NCI-H69 (cell line): ENCODE data around the gene XRCC4.
A peak's percentile ranks its signal among the peaks of the same experiment; 100 is the strongest.
"Not testable (repeated sequence)": the region's sequence is repeated elsewhere in the genome, so short reads cannot be mapped to it uniquely, and the experiment has no call there.

Experiments used
- DNase-seq: peaks from one replicate; lab custom pipeline; 2025; lab: John Stamatoyannopoulos, UW

Gene XRCC4

DNA sequence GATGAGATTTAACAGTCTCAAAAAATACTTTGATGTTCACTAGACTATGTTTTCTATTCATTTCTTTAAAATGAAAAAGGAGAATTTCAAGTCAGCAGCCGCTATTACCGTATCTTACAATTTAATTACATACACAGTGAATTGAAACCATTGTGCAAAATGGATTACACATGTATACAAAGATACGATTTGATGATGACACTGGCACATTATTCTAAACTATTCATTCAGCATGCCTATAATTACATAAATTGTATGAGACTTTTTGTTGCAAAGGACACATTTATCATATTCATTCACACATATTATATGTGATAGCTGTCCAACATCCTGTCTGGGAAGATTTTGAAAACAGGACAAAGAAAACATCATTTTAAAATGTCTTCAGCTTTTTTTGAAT is 275.9 kb downstream of the XRCC4 start:
- peak; percentile 15 for DNase-seq

DNA sequence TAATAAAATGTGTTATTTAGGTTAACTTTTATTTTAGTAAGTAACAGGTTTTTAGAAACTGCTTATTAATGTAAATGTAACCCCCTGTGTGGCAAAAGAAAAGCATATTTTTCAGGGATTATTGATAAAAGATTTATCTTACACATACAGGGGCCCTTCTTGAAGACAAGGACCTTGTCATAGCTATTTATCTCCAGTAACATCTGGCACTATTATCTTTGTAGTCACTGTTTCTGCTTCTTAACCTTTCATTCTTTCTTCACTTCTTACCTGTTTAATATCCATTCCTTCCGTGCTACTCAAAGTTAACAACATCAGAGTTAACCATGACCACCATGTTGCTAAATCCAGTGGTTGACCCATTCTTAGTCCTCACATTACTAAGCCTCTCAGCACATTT is 276.4 kb downstream of the XRCC4 start:
- no peak for DNase-seq

DNA sequence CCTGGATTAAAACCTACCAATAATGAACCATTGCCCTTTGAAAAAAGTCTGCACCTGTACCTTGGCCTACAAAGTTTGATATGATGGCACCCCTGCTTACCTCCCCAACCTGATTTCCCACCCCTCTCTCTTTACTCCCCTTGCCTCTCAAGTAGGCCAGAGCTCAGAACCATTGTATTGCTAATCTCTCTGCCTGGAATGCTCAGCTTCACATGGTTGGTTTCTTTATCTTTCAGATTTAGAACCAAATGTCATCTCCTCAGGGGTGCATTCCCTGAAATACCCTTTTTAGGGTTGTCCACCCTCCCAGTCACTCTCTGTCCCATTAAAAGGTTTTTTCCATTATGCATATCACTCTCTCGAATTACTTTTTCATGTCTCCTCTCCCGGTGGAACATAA is 277.6 kb downstream of the XRCC4 start:
- no peak for DNase-seq

DNA sequence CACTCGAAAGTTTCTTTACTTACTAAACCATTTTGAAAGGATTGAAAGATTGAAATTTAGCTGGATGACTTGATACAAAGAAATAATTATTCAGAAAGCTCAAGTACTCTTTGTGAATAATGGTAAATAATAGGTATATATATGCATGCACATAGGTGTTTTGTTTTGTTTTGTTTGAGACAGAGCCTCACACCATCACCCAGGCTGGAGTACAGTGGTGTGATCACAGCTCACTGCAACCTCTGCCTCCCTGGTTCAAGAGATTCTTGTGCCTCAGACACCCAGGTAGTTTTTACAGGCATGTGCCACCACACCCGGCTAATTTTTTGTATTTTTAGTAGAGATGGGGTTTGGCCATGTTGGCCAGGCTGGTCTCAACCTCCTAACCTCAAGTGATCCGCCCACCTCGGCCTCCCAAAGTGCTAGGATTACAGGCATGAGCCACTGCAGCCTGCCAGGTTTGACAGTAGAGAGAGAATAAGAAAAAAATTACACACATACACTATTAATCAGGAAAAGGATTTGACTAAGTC is 278.2 kb downstream of the XRCC4 start:
- not testable (repeated sequence) for DNase-seq

DNA sequence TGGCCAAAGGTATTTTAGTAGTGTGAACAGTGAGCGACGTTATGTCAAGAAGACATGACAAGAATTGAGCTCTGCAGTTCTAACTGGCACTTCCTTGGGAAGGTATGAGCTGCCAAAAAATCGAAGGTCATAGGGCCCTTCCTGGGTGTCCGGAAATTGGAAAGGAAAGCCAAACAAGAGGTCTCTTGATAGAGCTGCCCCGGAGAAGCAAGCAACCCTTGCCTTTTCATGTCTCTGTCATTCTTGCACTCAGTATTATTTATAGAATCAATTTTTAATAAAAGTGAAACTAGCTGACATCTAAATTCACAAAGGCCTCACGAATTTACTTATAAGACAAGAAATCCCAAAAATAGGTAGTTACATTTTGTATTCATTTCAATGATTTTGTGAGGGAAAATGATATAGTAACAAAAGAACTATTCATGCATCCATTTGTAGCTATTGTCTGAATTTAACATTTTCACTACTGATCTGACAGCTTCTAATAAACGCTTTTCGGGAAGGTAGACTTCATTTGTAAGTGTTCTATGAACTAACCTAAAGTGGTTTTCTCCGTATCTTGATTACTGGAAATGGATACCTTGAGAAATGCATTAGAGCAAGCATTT is 280.4 kb downstream of the XRCC4 start:
- DNase-seq = no peak

DNA sequence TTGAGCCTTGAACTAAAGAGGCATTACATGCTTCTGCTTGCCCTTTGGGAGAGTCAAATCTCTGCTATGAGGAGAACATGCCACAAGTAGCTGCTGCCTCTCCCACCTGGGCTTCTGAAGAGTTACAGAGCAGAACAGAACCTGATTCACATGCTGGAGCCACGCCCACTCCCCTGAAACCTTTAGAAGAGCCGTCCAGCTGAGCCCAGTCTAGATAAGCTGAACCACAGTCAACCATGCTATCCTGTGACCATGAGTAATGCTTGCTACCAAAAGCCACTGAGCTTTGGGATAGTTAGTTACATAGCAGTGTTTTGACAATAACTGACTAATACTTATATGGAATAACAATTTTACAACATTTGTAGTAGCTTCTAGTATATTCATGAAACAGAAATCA is 283.2 kb downstream of the XRCC4 start:
- no peak for DNase-seq

DNA sequence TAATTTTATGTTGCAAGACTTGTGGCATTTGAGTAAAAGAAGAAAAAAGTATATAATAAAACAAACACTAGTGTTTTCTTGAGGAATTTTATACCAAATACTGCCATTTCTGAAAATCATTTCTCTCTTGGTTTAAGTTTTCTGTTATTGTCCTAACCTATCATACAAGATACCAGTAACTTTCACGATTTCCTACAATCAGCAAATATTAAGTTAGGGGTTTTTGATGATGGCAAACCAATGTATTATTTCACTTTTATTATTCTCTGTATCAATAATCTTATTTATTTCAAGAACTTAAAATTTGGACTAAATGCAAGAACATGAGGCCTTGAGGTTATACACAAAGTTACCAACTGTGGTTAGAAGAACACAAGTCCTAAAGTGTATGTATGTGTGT is 285.2 kb downstream of the XRCC4 start:
- no peak for DNase-seq

DNA sequence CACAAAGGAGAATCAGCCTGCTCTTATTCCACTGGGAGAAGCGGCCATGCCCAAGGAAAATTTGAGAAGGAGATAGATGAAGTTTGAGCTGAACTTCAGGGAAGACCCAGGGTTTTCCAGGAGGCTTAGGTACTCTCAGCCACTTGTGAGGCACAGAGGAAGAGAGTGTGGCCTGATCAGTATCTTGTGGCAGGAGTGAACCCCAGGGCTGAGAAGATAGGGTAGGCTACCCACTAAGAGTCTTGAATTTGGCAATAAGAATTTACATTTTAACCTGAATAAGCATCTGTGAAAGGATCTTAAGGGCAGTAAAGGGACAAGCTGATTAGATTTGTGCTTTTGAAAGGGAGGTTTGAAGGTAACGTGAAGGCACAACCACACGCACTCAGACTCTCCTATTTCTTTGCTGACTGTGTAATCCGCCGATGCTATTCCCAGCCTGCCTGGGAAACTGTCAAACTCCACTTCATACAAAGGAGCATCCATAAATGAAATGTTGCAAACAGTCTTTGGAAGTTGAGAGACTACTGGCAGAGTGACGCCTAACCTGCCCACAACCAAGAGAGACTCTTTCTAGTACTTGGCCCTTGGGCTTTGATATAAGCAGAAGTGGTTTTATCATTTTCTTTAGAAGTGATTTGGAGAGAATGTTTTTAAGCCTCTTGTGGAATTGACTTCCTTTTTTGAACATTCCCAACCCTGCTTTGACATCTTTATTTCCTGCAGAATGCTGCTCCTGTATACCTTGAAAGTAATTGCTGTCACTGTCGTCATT is 286.0 kb downstream of the XRCC4 start:
- no peak for DNase-seq

DNA sequence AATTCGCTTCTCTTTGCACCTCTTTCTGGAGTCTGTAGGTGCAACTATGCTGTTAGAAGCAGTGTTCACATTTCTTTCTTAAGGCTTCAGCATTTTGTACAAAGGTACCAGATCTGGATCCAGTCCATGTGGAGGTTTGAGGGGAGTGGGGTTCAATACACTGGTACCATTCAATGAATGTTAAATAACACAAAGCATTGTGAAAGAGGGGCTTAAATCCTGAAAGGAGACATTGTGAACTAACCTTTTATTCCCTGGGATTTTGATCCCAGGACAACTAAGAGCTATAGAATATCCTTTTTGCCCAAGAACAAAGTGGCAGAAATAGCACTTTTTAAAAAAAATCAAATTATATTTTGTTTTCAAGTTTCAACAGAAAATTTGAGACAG is 286.5 kb downstream of the XRCC4 start:
- DNase-seq = no peak

DNA sequence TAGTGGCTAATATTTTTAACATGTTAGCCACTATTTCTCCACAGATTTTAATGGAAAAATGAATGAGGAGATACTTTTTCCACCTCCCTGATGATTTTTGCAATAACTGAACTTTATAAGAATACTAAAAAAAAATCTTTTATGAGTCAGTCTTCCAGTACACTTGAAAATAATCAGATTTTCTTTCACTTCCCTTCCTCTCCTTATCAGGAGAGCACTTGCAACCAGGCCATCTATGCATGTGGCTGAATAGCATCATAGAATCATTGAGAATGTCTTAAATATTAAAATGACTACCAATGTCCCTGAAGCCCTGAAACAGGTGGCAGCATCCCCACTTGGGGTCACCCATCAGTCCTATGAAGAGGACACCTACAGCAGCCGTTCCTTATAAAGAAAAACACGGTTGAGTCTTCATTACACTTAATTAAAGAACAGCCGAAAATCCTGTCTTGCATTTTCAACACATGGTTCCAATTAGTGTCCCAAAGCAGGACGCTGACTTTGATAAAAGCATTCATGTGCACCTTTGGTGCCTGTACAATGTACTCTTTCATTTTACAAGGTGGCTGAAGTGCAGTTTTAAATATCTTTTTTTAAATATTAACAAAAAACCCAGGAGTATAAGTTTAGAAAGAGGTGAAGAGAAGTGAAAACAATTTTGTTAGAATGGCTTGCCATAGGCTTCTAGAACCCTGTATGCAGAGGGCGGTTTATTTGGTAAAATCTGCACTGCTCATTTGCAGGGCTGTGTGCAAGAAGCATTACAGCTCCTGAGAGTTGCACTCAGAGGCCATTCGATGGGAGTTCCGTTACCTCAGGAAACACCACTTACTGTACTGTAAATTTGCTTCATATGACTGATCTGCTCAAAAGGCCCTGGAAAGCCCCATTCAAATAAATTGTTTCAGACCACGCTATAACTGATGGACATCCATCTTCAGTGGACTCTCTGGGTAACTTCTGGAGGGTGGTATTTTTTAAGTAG is 287.3 kb downstream of the XRCC4 start:
- DNase-seq = no peak

DNA sequence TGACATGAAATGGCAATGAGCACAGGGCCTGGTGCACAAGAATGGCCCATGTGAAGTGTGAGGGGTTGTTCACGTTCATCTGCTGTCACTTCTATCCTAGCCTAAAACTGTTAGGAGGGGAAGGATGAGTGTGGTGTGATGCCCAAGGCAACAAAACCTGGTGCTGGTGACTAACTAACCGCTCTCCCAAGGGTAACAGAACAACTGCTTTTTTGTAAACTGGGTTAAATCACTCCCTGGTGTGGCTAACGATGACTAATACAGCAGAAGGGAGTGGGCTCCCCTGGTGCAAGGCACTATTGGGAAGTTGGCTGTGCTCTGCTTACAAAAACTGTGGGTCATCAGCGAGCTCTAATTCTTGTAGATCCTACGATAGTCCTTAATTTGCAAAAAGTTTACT is 291.0 kb downstream of the XRCC4 start:
- DNase-seq = no peak

DNA sequence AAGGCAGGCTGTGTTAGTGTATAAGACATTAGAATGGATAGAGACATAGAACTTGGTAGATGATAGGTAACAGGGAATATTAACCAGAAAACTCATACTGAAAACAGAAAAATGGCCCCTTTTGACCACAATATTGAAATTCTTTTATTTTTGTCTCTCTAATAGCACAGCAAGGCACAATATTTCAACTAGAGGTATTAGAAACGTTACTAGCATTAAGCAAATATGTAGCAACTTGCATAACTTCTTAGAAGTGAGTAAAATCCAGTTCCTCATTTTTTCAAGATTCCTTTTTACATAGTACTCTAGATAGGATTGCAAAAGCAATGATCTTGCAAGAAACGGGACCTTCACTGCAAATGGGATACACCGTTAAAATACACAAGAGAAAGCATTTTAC is 291.5 kb downstream of the XRCC4 start:
- DNase-seq = no peak

DNA sequence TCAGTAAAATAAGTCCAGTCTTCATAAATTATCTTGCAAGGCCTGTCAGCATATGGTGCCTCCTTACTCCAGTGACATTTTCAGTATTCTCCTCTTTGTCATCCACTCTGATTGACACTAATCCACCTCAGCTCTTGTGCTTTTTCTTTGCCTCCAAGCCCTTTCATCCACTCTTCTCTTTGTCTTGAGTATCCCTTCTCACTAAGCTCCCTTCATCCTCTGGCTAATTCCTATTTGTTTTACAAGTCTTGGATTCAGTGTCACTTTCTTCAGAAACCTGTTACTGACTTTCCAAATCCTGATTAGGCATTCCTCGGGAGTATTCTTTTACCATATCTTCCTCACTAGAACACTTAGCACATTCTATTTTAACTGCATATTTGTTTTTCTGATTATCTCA is 293.6 kb downstream of the XRCC4 start:
- DNase-seq = no peak

DNA sequence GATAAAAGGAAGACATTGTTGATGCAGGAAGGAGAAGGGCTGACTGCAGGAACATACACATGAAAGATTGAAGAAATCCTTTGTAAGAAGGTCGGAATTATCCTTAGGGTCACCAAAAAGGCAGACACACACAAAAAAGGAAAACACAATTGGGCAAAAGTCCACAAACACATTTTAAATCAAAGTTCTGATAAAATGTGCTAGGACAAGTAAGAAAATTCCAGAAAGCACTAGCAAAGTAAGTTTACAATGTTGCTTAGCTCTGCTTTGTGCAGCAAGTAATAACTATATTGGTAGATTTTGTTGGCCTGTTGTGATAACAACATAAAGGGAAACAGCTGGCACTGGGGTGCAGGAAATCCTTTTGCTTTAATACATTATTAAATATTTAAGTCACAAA is 294.4 kb downstream of the XRCC4 start:
- no peak for DNase-seq

DNA sequence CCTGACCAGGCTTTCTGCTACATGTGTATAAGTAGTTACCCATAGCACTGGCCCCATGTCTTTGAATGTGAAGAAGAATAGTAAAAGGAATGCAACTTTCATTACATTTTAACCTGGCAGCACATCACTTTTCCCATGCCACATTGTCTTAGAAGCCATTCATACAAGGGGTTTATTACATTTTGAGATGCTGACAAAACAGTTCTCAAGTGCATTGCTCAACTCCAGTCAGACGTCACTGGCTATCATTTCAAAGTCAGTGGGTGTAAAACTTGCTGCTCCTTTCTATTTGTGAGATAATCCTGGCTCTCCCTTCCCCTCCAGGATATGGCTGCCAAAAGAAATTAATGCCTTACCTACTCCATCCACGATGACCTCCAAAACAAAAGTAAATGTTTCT is 297.2 kb downstream of the XRCC4 start:
- DNase-seq = no peak

DNA sequence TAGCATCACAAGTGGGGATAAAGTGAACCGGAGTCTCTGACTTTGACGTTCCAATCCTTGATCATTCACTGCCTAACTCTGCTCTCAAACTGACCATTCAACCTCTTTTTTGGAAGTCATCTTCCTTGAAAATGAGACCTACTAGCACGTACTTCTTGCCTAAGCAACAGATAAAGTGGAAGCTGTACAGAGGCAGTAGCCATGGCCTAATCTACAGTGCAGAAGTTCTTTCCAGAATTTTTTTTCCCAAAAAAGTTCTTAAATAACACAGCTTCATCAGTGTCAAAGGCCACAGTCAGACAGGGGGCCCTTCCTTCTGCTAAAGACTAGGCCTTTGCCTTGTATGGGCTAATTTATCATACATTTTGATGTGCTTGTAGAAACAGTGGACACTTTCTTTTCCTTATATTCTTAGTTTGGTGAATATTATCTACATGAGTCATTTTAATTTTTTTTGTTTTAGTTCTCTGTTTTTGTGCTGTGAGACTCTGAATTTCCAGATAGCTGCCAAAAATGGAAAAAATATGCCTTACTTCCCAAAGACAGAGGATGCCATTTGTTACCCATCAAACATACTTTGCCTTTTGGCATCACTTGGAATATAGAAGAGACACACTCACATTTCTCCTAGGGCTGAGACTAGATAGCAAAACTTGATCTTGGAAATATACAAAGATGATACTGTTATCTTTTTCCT is 297.9 kb downstream of the XRCC4 start:
- no peak for DNase-seq

DNA sequence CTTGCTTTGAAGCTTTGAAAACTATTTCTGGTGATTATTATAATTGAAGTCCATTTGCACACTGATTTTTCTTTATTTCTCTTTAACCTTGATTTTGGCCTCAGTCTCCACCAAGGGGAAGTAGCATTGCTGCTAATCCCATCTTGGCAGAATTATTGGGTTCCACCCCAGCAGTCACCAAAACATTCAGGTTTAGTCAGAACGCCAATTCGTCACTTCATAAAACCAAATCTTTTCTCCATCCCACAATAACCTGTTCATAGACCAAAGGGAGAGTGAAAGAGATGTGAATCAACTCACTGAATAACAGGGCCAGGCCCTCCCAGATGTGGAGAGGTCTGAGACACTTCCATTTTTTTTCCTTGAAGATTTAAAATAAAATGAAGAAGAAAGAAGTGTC is 299.1 kb downstream of the XRCC4 start:
- no peak for DNase-seq

DNA sequence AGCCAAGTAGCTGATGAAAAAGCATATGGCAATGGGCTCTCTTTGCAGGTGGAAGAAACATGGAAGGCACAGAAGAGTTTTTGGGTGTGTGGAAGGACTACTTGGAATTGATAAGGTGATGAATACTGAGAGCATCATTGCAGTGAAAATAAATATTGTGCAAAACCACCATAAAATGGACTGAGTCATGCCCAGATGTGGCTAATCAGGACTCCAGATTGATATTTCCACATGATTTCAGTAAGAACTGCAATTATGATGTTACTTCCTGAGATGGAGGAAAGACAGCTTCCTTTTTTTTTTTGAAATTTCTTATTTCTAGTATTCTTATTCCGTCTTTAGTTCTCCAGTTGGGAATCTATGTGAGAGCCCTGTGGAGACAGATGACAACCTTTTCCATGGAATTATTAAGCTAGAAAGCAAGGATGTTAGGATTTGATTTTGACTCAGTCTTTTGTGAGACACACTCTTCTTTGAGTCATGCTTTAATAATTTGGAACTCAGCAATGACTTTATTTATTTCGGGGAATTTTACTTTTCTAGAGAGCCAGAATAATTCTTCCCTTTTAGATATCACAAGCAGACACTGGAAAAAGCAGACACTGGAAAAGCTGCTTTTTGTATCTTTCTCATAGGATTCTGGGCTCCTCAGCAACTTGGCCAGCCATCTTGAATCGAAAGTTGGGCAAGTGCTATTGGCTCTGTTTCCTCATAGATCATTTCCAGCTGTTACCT is 300.0 kb downstream of the XRCC4 start:
- no peak for DNase-seq

DNA sequence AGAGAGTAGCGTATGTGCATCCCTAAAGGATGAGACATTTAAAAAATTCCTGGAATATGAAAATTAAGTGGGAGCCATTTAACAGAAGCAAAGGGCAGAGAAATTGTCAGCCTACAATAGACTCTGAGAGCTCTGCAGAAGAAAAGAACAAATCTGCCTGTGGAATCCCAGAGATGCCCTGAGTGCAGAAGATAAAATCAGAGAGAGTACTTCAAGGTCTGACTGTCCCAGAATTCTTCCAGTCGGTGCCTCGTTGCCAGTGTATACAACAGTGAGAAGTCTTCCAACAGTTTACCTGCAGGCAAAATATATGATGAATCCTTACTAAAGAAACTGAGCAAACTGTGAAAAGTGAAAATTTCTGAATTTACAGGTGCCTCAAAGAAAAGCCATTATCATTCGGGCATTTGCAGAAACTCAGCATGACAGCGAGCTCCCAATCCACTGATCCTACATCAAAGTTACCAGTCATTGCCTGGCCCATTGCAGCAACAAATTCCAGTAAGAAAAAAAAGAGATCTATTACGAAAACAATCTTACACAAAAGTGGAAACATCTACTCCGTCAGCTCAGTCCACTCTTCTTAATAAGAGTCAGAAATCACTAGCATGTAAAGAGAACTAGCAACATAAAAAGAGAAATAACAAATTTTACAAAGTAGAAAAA is 301.4 kb downstream of the XRCC4 start:
- DNase-seq = no peak

DNA sequence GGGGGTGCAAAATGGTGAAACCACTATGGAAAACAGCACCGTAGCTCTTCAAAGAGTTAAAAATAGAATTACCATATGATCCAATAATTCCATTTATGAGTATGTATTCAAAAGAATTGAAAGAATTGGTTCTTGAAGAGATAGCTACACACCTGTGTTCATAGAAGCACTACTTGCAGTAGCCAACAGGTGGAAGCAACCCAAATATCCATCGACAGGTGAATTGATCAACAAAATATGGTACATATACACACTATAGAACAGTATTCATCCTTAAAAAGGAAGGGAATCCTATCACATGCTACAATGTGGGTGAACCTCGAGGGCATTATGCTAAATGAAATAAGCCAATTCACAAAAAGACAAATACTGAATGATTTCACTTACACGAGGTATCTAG is 308.5 kb downstream of the XRCC4 start:
- DNase-seq = no peak

DNA sequence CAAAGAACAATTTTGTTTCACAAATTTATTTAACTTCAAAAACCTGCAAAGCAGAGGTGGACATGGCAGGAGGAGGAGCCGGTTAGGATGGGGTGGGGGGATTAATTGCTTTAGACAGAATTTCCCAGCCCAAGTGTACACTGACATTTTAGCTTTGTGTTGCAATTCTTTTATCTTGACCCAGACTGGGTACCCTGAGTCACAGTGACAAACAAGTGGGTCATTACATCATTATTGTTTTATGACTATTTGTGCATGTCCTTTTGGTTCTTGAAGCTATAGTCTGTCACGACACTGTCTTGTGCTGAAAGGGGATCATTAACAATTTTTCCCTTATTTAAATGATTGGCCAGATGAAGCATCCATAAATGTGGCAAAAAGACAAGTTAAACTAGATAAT is 309.7 kb downstream of the XRCC4 start:
- DNase-seq = no peak
